Liver (tissue), 3 donors: ENCODE results near the gene ZNF438.

ENCODE experiments used
- CTCF ChIP-seq: fragments of 150-350 bp; IDR thresholded peaks from 2 replicates; pipeline ENCODE4 v1.5.1; 2017; ENCODE audit warnings: improper control_type of control experiment, low read depth, low read length; ENCODE audit not compliant: missing input control
- EGR1 ChIP-seq, 2 donors: IDR thresholded peaks; 2 replicates each; pipeline ENCODE4 v1.6.1; 2016 to 2018; ENCODE audit warnings: antibody characterized with exemption in 2 of 2, low read depth in 2 of 2
- RAD21 ChIP-seq, 2 donors: IDR thresholded peaks; 2 replicates each; pipeline ENCODE4 v1.6.1; 2016; ENCODE audit warnings: antibody characterized with exemption in 2 of 2, mild to moderate bottlenecking in 2 of 2
- REST ChIP-seq: IDR thresholded peaks from 2 replicates; pipeline ENCODE4 v1.6.1; 2016; ENCODE audit warnings: antibody characterized with exemption, mild to moderate bottlenecking
- ZBTB33 ChIP-seq: IDR thresholded peaks from 2 replicates; pipeline ENCODE4 v1.6.1; 2016; ENCODE audit warnings: antibody characterized with exemption
- donor health status: healthy.
- donor health status: healthy.

DNA sequence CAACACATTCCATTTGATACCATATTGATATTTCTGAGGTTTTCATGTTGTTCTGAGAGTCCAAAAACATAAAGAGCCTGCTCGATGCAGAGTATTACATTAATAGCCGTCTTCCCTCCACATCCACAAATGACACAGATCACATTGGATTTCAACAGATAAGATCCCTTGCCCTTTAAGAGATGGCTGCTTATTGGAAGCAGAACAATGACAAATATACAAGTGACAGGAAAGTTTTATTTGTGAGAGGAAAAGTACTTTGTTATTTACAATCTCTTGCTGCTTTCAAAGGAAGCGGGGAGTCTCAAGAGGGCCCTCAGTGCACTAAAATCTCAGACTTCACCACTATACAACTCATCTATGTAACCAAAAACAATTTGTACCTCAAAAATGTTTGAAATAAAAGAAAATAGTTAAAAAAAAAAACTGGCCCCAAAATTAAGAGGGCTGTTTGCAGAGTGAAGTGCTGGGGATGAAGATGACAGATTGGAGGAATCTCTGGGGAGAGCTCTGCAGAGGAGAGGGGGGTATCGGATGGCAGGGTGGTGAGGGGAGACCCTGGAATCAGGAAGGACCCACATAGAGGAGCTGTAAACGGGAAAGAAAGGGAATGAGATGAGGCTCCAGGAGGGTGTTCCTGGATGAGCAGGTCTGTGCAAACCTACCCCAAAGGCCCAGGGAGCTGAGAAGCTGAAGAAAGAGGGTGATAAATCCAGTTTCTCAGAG is 42.5 kb upstream of the ZNF438 start:
- TF ChIP-seq CTCF (no peak), ZBTB33 (no peak), REST (no peak), EGR1 (IDR thresholded peaks at IDR 0.05; ENCODE audit: low read depth in 2 of 2) (no peak), RAD21 (IDR thresholded peaks at IDR 0.05) (no peak)
